Ectodermal cell (in vitro differentiated cells): ENCODE measurements around the gene USP46.

Experiments
- H3K27ac ChIP-seq: 2 replicates; pipeline ENCODE4 v1.7.0; 2013; ENCODE audit warnings: mild to moderate bottlenecking, low read depth, low read length; ENCODE audit not compliant: insufficient read depth, poor library complexity, severe bottlenecking
- H3K27me3 ChIP-seq: 2 replicates; pipeline ENCODE4 v1.7.0; 2013; ENCODE audit warnings: mild to moderate bottlenecking, low read length; ENCODE audit not compliant: insufficient read depth, control insufficient read depth, poor library complexity, severe bottlenecking
- H3K36me3 ChIP-seq: one replicate; pipeline ENCODE4 v1.7.0; 2013; ENCODE audit warnings: low read length; ENCODE audit not compliant: control insufficient read depth, insufficient read depth
- H3K4me1 ChIP-seq: one replicate; pipeline ENCODE4 v1.7.0; 2013; ENCODE audit warnings: low read length; ENCODE audit not compliant: control insufficient read depth, insufficient read depth
- H3K4me3 ChIP-seq: 2 replicates; pipeline ENCODE4 v1.7.0; 2013; ENCODE audit warnings: low read depth, low read length, control low read depth; ENCODE audit not compliant: insufficient read depth
- H3K9me3 ChIP-seq: 2 replicates; pipeline ENCODE4 v1.7.0; 2013; ENCODE audit warnings: mild to moderate bottlenecking, low read length, moderate library complexity; ENCODE audit not compliant: control insufficient read depth
- WGBS, 2 experiments: methylation state at CpG; one replicate each; pipeline ENCODE4 v1.1.7; 2013; ENCODE audit warnings: missing lambda C conversion rate in 2 of 2; 5-methylcytosine and 5-hydroxymethylcytosine counted together

The USP46 gene

GRCh38 chr4:52627876-52628275 lies 31.2 kb downstream of the USP46 start:
- H3K27me3 ChIP-seq = no peaks in the 10 kb centered on the region
- no peaks in the 10 kb centered on the region for H3K9me3 ChIP-seq
- H3K27ac ChIP-seq = no peak overlapping the region
- H3K4me3 ChIP-seq = no peak overlapping the region
- no peaks in the 10 kb centered on the region for H3K4me1 ChIP-seq
- WGBS, 2 experiments = 93 to 95% methylated on average over 7 of the region's 7 CpGs
- peaks cover 3% of the 10 kb centered on the region for H3K36me3 ChIP-seq

GRCh38 chr4:52625216-52625615 lies 33.9 kb downstream of the USP46 start:
- 91% methylated on average over 1 of the region's 1 CpG for WGBS, 2 experiments

GRCh38 chr4:52622564-52622963 lies 36.5 kb downstream of the USP46 start:
- Histone ChIP-seq H3K27ac (no peak overlapping the region), H3K36me3 (peaks cover 3% of the 10 kb centered on the region), H3K4me3 (no peak overlapping the region), H3K9me3 (no peaks in the 10 kb centered on the region), H3K27me3 (no peaks in the 10 kb centered on the region), H3K4me1 (peaks cover 4% of the 10 kb centered on the region)
- WGBS, 2 experiments = 87 to 94% methylated on average over 1 of the region's 3 CpGs

More at GRCh38 chr4:52625216-52625615, 33.9 kb downstream of the USP46 start:
- Histone ChIP-seq H3K9me3 (no peaks in the 10 kb centered on the region), H3K27ac (no peak overlapping the region), H3K4me3 (no peak overlapping the region), H3K4me1 (no peaks in the 10 kb centered on the region), H3K36me3 (peaks cover 3% of the 10 kb centered on the region), H3K27me3 (no peaks in the 10 kb centered on the region)

DNA sequence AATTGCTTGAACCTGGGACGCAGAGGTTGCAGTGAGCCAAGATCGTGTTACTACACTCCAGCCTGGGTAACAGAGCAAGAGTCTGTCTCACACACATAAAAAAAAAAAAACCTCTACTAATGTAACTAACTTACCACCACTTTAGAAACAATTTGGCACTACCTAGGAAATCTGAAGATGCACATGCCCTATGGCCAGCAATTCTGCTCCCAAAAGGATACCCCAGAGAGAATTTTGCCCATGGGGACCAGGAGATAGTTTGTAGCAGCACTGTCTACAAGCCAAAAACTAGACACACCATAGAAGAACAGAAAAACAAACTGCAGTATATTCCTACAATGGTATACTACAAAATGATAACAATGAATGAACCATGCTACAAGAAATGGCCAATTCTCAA lies 37.5 kb downstream of the USP46 start:
- H3K27me3 ChIP-seq = no peaks in the 10 kb centered on the region
- no peak overlapping the region for H3K4me3 ChIP-seq
- H3K9me3 ChIP-seq = no peaks in the 10 kb centered on the region
- H3K36me3 ChIP-seq = peaks cover 3% of the 10 kb centered on the region
- H3K4me1 ChIP-seq = peaks cover 4% of the 10 kb centered on the region
- WGBS, 2 experiments = 96% methylated on average over 2 of the region's 2 CpGs
- H3K27ac ChIP-seq = no peak overlapping the region

GRCh38 chr4:52619591-52619931 lies 39.5 kb downstream of the USP46 start:
- H3K36me3 ChIP-seq = no peaks in the 10 kb centered on the region
- WGBS, 2 experiments = 89 to 93% methylated on average over 2 of the region's 2 CpGs
- H3K4me3 ChIP-seq = no peak overlapping the region
- H3K27me3 ChIP-seq = no peaks in the 10 kb centered on the region
- H3K27ac ChIP-seq = no peak overlapping the region
- peaks cover 4% of the 10 kb centered on the region for H3K4me1 ChIP-seq
- H3K9me3 ChIP-seq = no peaks in the 10 kb centered on the region

DNA sequence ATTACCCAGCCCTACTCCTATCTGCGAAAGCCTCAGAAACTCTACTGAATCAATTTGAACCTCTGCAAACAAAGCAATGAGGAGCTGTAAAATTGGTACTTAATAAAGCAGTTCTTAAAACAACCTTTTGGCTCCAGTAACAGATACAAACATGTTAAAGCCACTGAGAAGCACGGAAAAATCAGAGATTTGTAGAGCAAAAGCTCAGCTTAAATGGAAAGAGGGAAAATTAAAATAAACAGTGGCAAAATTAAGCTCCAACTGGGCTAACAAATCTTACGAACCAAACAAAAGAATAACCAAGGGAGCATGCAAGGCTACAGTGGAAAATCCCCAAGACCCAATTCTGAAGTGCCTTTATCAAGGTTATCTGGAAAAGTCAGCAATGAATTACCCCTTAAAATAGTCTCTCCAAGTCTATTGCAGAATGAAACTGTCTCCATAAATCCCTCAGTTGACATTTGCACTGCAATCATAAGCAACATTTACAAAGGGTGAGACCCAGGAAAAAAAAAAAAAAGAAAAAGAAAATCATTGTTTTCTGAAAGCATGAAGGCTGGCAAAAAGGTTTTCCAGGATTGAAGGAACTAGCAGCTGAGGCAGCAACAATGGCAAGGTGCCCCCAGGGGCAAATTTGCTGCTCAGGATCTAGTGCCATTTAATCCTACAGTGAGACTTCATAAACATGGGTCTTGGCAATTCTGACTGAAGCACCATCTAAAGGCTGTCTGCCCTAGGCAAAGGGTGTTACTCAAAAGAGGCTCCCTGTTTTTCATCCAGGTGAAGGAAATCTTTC lies 40.1 kb downstream of the USP46 start:
- no peak overlapping the region for H3K27ac ChIP-seq
- no peaks in the 10 kb centered on the region for H3K9me3 ChIP-seq
- no peaks in the 10 kb centered on the region for H3K36me3 ChIP-seq
- no peaks in the 10 kb centered on the region for H3K27me3 ChIP-seq
- 93 to 95% methylated on average over 3 of the region's 3 CpGs for WGBS, 2 experiments
- peaks cover 4% of the 10 kb centered on the region for H3K4me1 ChIP-seq
- H3K4me3 ChIP-seq = no peak overlapping the region

DNA sequence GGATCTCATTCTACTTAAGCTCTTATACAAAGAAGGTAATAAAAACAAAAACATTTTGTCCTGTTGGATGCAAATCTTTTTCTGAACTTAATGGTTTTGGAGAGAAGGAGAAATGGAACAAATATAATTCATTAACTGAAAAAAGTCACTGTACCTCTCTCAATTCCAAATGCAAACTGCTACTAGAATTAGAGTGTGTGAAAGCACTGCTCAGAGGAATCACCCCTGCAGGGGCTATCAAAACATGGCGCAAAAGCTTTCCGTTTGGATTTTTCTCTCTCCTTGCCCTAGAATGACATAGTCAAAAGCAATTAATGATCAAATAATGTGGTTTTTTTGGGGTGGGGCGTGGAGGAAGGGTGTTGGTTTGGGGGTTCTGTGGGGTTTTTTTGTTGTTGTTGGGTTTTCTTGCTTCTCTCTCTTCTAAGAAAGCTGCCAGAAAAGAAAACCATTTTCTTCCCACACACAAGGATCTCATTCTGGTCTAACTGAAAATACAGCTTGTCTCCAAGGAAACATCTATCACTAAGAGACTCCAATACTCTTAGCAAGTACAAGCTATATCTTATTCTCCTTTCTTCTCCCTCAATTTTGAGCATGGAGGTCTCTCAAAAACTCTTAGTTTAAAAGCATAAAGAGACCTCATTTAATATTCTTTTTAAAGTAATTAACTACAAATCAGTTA lies 41.6 kb downstream of the USP46 start:
- peaks cover 4% of the 10 kb centered on the region for H3K4me1 ChIP-seq
- no peaks in the 10 kb centered on the region for H3K9me3 ChIP-seq
- no peaks in the 10 kb centered on the region for H3K36me3 ChIP-seq
- no peak overlapping the region for H3K27ac ChIP-seq
- no peaks in the 10 kb centered on the region for H3K27me3 ChIP-seq
- WGBS, 2 experiments = 84 to 93% methylated on average over 3 of the region's 3 CpGs
- H3K4me3 ChIP-seq = no peak overlapping the region

- H3K9me3 ChIP-seq = no peaks in the 10 kb centered on the region
- no peaks in the 10 kb centered on the region for H3K27me3 ChIP-seq
- WGBS, 2 experiments = 100% methylated on average over 1 of the region's 1 CpG
- H3K36me3 ChIP-seq = peaks cover 4% of the 10 kb centered on the region
- H3K4me3 ChIP-seq = no peak overlapping the region
- H3K27ac ChIP-seq = no peak overlapping the region
- H3K4me1 ChIP-seq = peaks cover 4% of the 10 kb centered on the region
These were observed 44.9 kb downstream of the USP46 start for GRCh38 chr4:52614241-52614640.

- H3K36me3 ChIP-seq = peaks cover 7% of the 10 kb centered on the region
- WGBS, 2 experiments = 93 to 100% methylated on average over 1 of the region's 1 CpG
These were observed 46.8 kb downstream of the USP46 start for GRCh38 chr4:52612341-52612740.

GRCh38 chr4:52611030-52611555 lies 48.0 kb downstream of the USP46 start:
- 94 to 95% methylated on average over 6 of the region's 6 CpGs for WGBS, 2 experiments
- Histone ChIP-seq H3K36me3 (peaks cover 18% of the 10 kb centered on the region), H3K27me3 (no peaks in the 10 kb centered on the region), H3K9me3 (no peaks in the 10 kb centered on the region), H3K27ac (no peak overlapping the region), H3K4me3 (no peak overlapping the region), H3K4me1 (no peaks in the 10 kb centered on the region)

More at GRCh38 chr4:52612341-52612740, 46.8 kb downstream of the USP46 start:
- H3K4me3 ChIP-seq = no peak overlapping the region
- H3K27me3 ChIP-seq = no peaks in the 10 kb centered on the region
- no peaks in the 10 kb centered on the region for H3K4me1 ChIP-seq
- no peak overlapping the region for H3K27ac ChIP-seq
- no peaks in the 10 kb centered on the region for H3K9me3 ChIP-seq
